ENCODE data around the gene ARF6.
A peak's percentile ranks its signal among the peaks of the same experiment; 100 is the strongest.

The ARF6 gene

DNA sequence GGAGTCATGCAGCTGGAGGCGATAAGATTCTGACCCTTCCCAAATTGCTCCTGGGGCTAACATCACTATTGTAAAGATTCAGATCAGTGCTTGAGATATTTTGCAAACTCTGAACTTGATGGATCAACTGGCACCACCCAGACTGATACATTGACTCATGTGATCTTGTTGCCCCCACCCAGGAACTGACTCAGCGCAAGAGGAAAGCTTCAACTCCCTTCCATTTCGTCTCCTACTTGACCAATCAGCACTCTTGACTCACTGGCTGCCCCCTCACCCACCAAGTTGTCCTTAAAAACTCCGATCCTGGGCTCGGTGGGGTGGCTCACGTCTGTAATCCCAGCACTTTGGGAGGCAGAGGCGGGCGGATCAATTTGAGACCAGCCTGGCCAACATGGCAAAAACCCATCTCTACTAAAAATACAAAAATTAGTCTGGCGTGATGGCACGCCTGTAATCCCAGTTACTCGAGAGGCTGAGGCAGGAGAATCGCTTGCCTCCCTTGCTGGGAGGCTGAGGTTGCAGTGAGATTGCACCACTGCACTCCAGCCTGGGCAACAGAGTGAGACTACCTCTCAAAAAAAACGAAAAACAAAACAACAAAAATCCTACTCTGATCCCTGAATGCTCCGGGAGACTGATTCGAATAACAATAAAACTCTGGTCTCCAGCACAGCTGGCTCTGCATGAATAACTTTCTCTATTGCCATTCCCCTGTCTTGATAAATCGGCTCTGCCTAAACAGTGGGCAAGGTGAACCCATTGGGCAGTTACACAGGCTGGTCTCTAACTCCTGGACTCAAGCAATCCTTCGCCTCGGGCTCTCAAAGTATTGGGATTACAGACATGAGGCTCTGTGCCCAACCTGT lies 9.8 kb upstream of the ARF6 start:
- Histone ChIP-seq H4K20me1 (ENCODE audit: insufficient read depth, low read length) (no peaks in the 10 kb centered on the region), H3K9ac (ENCODE audit: low read depth, low read length) (no peak overlapping the region), H3K9me3 (ENCODE audit: insufficient read depth, low read length, severe bottlenecking) (no peaks in the 10 kb centered on the region), H3K79me2 (ENCODE audit: insufficient read depth, low read length) (no peaks in the 10 kb centered on the region), H3K4me3 (ENCODE audit: low read depth in 1 of 2, low read length in 2 of 2) (no peak overlapping the region), H2AFZ (ENCODE audit: low read depth, low read length) (peak overlapping the region; percentile 38; the same call in 1 of the 2 replicates), H3K4me1 (ENCODE audit: insufficient read depth, low read length) (no peaks in the 10 kb centered on the region), H3K27me3 (ENCODE audit: insufficient read depth, low read length, poor library complexity) (no peaks in the 10 kb centered on the region), H3K36me3 (ENCODE audit: insufficient read depth, low read length) (no peaks in the 10 kb centered on the region), H3K4me2 (ENCODE audit: insufficient read depth, low read length) (no peak overlapping the region), H3K27ac (ENCODE audit: low read length) (no peak overlapping the region)
- no peak for TF ChIP-seq EZH2 (IDR thresholded peaks at IDR 0.05; ENCODE audit: borderline replicate concordance, low read depth, low read length, severe bottlenecking)
- TF ChIP-seq, protein P1, sequence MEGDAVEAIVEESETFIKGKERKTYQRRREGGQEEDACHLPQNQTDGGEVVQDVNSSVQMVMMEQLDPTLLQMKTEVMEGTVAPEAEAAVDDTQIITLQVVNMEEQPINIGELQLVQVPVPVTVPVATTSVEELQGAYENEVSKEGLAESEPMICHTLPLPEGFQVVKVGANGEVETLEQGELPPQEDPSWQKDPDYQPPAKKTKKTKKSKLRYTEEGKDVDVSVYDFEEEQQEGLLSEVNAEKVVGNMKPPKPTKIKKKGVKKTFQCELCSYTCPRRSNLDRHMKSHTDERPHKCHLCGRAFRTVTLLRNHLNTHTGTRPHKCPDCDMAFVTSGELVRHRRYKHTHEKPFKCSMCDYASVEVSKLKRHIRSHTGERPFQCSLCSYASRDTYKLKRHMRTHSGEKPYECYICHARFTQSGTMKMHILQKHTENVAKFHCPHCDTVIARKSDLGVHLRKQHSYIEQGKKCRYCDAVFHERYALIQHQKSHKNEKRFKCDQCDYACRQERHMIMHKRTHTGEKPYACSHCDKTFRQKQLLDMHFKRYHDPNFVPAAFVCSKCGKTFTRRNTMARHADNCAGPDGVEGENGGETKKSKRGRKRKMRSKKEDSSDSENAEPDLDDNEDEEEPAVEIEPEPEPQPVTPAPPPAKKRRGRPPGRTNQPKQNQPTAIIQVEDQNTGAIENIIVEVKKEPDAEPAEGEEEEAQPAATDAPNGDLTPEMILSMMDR (IDR thresholded peaks at IDR 0.05; ENCODE audit: borderline replicate concordance, extremely low read depth, low read length, poor library complexity, severe bottlenecking), result no peak
- no peak for ATAC-seq (ENCODE audit: insufficient read depth, low read depth)
- no peak for DNase-seq

DNA sequence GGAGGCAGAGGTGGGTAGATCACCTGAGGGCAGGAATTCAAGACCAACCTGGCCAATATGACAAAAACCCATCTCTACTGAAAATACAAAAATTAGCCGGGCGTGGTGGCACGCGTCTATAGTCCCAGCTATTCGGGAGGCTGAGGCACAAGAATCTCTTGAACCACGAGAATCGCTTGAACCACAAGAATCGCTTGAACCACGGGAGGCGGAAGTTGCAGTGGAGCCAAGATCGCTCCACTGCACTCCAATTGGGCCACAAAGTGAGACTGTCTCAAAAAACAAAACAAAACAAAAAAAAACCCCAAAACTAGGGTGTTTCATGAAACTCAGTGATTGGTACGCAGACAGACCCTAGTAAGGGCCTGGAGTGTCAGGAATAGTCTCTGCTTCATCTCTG lies 6.4 kb upstream of the ARF6 start:
- Histone ChIP-seq H2AFZ (ENCODE audit: low read depth, low read length) (no peak overlapping the region), H3K27me3 (ENCODE audit: insufficient read depth, low read length, poor library complexity) (no peaks in the 10 kb centered on the region), H3K4me2 (ENCODE audit: insufficient read depth, low read length) (no peak overlapping the region), H3K4me1 (ENCODE audit: insufficient read depth, low read length) (peaks cover 5% of the 10 kb centered on the region), H3K27ac (ENCODE audit: low read length) (no peak overlapping the region), H3K9me3 (ENCODE audit: insufficient read depth, low read length, severe bottlenecking) (no peaks in the 10 kb centered on the region), H4K20me1 (ENCODE audit: insufficient read depth, low read length) (no peaks in the 10 kb centered on the region), H3K9ac (ENCODE audit: low read depth, low read length) (no peak overlapping the region), H3K79me2 (ENCODE audit: insufficient read depth, low read length) (peaks cover under 1% of the 10 kb centered on the region; the same call in 1 of the 2 replicates), H3K4me3 (ENCODE audit: low read depth in 1 of 2, low read length in 2 of 2) (no peak overlapping the region), H3K36me3 (ENCODE audit: insufficient read depth, low read length) (no peaks in the 10 kb centered on the region)
- TF ChIP-seq EZH2 (IDR thresholded peaks at IDR 0.05; ENCODE audit: borderline replicate concordance, low read depth, low read length, severe bottlenecking), result no peak
- TF ChIP-seq, protein P1 (IDR thresholded peaks at IDR 0.05; ENCODE audit: borderline replicate concordance, extremely low read depth, low read length, poor library complexity, severe bottlenecking), result no peak
- DNase-seq (no peak), ATAC-seq (ENCODE audit: insufficient read depth, low read depth) (no peak)

DNA sequence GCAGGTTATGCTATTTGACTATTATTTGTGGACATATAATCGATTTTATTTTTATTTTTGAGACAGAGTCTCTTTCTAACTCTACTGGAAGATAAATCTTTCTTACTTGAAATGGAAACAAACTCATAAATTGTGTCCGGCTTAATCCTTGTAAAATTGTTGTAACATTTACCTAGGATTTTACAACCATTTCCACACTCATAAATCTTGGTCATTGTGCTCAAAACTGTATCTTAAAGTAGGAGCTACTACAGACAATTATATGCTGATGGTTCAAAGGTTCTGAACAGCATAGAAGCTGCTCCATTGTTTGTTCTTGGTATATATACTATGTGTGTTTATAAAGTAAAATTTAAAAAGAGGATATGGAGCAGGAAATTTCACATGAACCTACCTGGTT lies 4.6 kb upstream of the ARF6 start:
- H4K20me1 ChIP-seq (ENCODE audit: insufficient read depth, low read length), result no peaks in the 10 kb centered on the region; the same call in 1 of the 2 replicates
- H3K4me2 ChIP-seq (ENCODE audit: insufficient read depth, low read length), result no peak overlapping the region
- no peak for ATAC-seq (ENCODE audit: insufficient read depth, low read depth)
- TF ChIP-seq, protein P1 (IDR thresholded peaks at IDR 0.05; ENCODE audit: borderline replicate concordance, extremely low read depth, low read length, poor library complexity, severe bottlenecking), result no peak
- no peak for TF ChIP-seq EZH2 (IDR thresholded peaks at IDR 0.05; ENCODE audit: borderline replicate concordance, low read depth, low read length, severe bottlenecking)
- H2AFZ ChIP-seq (ENCODE audit: low read depth, low read length), result no peak overlapping the region
- no peaks in the 10 kb centered on the region for H3K9me3 ChIP-seq (ENCODE audit: insufficient read depth, low read length, severe bottlenecking)
- no peak overlapping the region for H3K9ac ChIP-seq (ENCODE audit: low read depth, low read length)
- no peaks in the 10 kb centered on the region for H3K27me3 ChIP-seq (ENCODE audit: insufficient read depth, low read length, poor library complexity)
- no peaks in the 10 kb centered on the region; the same call in 1 of the 2 replicates for H3K36me3 ChIP-seq (ENCODE audit: insufficient read depth, low read length)
- no peak overlapping the region for H3K27ac ChIP-seq (ENCODE audit: low read length)
- H3K4me1 ChIP-seq (ENCODE audit: insufficient read depth, low read length), result peaks cover 12% of the 10 kb centered on the region
- peaks cover 18% of the 10 kb centered on the region for H3K79me2 ChIP-seq (ENCODE audit: insufficient read depth, low read length)
- DNase-seq, result no peak
- no peak overlapping the region for H3K4me3 ChIP-seq (ENCODE audit: low read depth in 1 of 2, low read length in 2 of 2)
